Large intestine (tissue), 3 donors: Measurements from ENCODE around the gene GPR157. TPM values are rescaled to one million over a fixed set of nuclear protein-coding genes. Genes with fewer than 3 reads are reported as not detected.

Experiments used
- DNase-seq, 2 donors: peaks; one replicate each; pipeline versions ENCODE4 v3.0.0 to v3.0.0-alpha.2; 2013
- H3K27ac ChIP-seq: one replicate; pipeline ENCODE4 v1.5.1; 2013; ENCODE audit warnings: low read length
- H3K27me3 ChIP-seq: 2 replicates; pipeline ENCODE4 v1.6.1; 2013; ENCODE audit warnings: low read length; ENCODE audit not compliant: control insufficient read depth, insufficient read depth
- H3K36me3 ChIP-seq: 2 replicates; pipeline ENCODE4 v1.6.1; 2013; ENCODE audit warnings: low read length; ENCODE audit not compliant: control insufficient read depth, insufficient read depth
- H3K4me1 ChIP-seq: one replicate; pipeline ENCODE4 v1.6.1; 2013; ENCODE audit warnings: low read length; ENCODE audit not compliant: control insufficient read depth, insufficient read depth
- H3K4me3 ChIP-seq: one replicate; pipeline ENCODE4 v1.5.1; 2013; ENCODE audit warnings: low read length
- H3K9me3 ChIP-seq: one replicate; pipeline ENCODE4 v1.6.1; 2013; ENCODE audit warnings: mild to moderate bottlenecking, low read depth, low read length, moderate library complexity; ENCODE audit not compliant: control insufficient read depth
- WGBS: methylation state at CpG from one replicate; pipeline ENCODE4 v1.1.5; 2013; ENCODE audit warnings: low lambda C conversion rate; ENCODE audit not compliant: insufficient coverage; 5-methylcytosine and 5-hydroxymethylcytosine counted together
- polyA plus RNA-seq: library from polyadenylated mRNA; unstranded; fragments of 120-200 nt; gene quantifications from one replicate; pipeline ENCODE4 v1.2.1, GENCODE V29; 2013

Gene GPR157
- polyA plus RNA-seq, 1 donor: 27.8 TPM

GRCh38 chr1:9079988-9080704 is 48.8 kb downstream of the GPR157 start:
- H3K4me1 ChIP-seq: peaks cover 29% of the 10 kb centered on the region
- WGBS: 100% methylated on average over 4 of the region's 12 CpGs
- no peaks in the 10 kb centered on the region for H3K9me3 ChIP-seq
- H3K27ac ChIP-seq: peak overlapping the region; percentile 88
- H3K4me3 ChIP-seq: no peak overlapping the region
- no peak for DNase-seq
- no peaks in the 10 kb centered on the region for H3K36me3 ChIP-seq
- H3K27me3 ChIP-seq: no peaks in the 10 kb centered on the region

- H3K36me3 ChIP-seq: no peaks in the 10 kb centered on the region
- WGBS: 19% methylated on average over 3 of the region's 19 CpGs
- H3K4me3 ChIP-seq: no peak overlapping the region
- peak; percentile 95 to 97 for DNase-seq
- H3K9me3 ChIP-seq: no peaks in the 10 kb centered on the region
- no peaks in the 10 kb centered on the region for H3K27me3 ChIP-seq
- peak overlapping the region; percentile 88 for H3K27ac ChIP-seq
- peaks cover 22% of the 10 kb centered on the region for H3K4me1 ChIP-seq
Measured at GRCh38 chr1:9078752-9079500, 50.0 kb downstream of the GPR157 start.

- Histone ChIP-seq H3K27ac (peak overlapping the region; percentile 88), H3K4me3 (no peak overlapping the region), H3K9me3 (no peaks in the 10 kb centered on the region), H3K4me1 (peaks cover 22% of the 10 kb centered on the region), H3K27me3 (no peaks in the 10 kb centered on the region), H3K36me3 (no peaks in the 10 kb centered on the region)
- DNase-seq: no peak
- 50% methylated on average over 1 of the region's 9 CpGs for WGBS
Measured at GRCh38 chr1:9078015-9078751, 50.7 kb downstream of the GPR157 start.

- Histone ChIP-seq H3K9me3 (peaks cover 2% of the 10 kb centered on the region), H3K36me3 (no peaks in the 10 kb centered on the region), H3K4me3 (no peak overlapping the region), H3K27ac (no peak overlapping the region), H3K4me1 (peaks cover 14% of the 10 kb centered on the region), H3K27me3 (no peaks in the 10 kb centered on the region)
- WGBS: 100% methylated on average over 1 of the region's 5 CpGs
- peak in 1 of 2 donors; percentile 33 for DNase-seq
Measured at GRCh38 chr1:9075022-9075421, 53.9 kb downstream of the GPR157 start.

- H3K4me1 ChIP-seq: peaks cover 9% of the 10 kb centered on the region
- no peak overlapping the region for H3K4me3 ChIP-seq
- H3K36me3 ChIP-seq: no peaks in the 10 kb centered on the region
- no peak overlapping the region for H3K27ac ChIP-seq
- peaks cover 2% of the 10 kb centered on the region for H3K9me3 ChIP-seq
- 60% methylated on average over 1 of the region's 3 CpGs for WGBS
- DNase-seq: no peak
- no peaks in the 10 kb centered on the region for H3K27me3 ChIP-seq
Measured at GRCh38 chr1:9073143-9073542, 55.8 kb downstream of the GPR157 start.

- H3K4me1 ChIP-seq: peaks cover 8% of the 10 kb centered on the region
- H3K4me3 ChIP-seq: no peak overlapping the region
- no CpG with 5 or more reads among the region's 50 CpGs for WGBS
- no peak overlapping the region for H3K27ac ChIP-seq
- H3K9me3 ChIP-seq: peaks cover 2% of the 10 kb centered on the region
- H3K36me3 ChIP-seq: no peaks in the 10 kb centered on the region
- no peaks in the 10 kb centered on the region for H3K27me3 ChIP-seq
- no peak for DNase-seq
Measured at GRCh38 chr1:9071554-9072235, 57.2 kb downstream of the GPR157 start.

- H3K36me3 ChIP-seq: no peaks in the 10 kb centered on the region
- H3K9me3 ChIP-seq: peaks cover 2% of the 10 kb centered on the region
- H3K4me1 ChIP-seq: peaks cover 8% of the 10 kb centered on the region
- no peaks in the 10 kb centered on the region for H3K27me3 ChIP-seq
- H3K4me3 ChIP-seq: no peak overlapping the region
- no peak for DNase-seq
- no peak overlapping the region for H3K27ac ChIP-seq
- no CpG with 5 or more reads among the region's 7 CpGs for WGBS
Measured at GRCh38 chr1:9070486-9070885, 58.4 kb downstream of the GPR157 start.

- Histone ChIP-seq H3K27me3 (no peaks in the 10 kb centered on the region), H3K4me3 (peak within 1 kb of the TSS; percentile 39), H3K9me3 (peaks cover 2% of the 10 kb centered on the region), H3K27ac (peak within 1 kb of the TSS; percentile 81), H3K36me3 (no peaks in the 10 kb centered on the region), H3K4me1 (peaks cover 13% of the 10 kb centered on the region)
- WGBS: no CpG with 5 or more reads among the region's 8 CpGs
- peak in 1 of 2 donors; percentile 85 for DNase-seq
Measured at GRCh38 chr1:9069326-9070100, 59.4 kb downstream of the GPR157 start, which contains the start of gene SLC2A5. Gene SLC2A5, minus strand, starts transcription at chr1:9069635. Its CDS starts 99 bp downstream, at chr1:9069536.

GRCh38 chr1:9068981-9069325 is 59.9 kb downstream of the GPR157 start:
- no peaks in the 10 kb centered on the region for H3K36me3 ChIP-seq
- 8% methylated on average over 2 of the region's 4 CpGs for WGBS
- H3K4me1 ChIP-seq: peaks cover 17% of the 10 kb centered on the region
- H3K9me3 ChIP-seq: peaks cover 2% of the 10 kb centered on the region
- no peak for DNase-seq
- H3K27ac ChIP-seq: peak overlapping the region; percentile 81
- H3K4me3 ChIP-seq: peak overlapping the region; percentile 39
- H3K27me3 ChIP-seq: no peaks in the 10 kb centered on the region
